H1 (cell line): ENCODE measurements around the gene LRRC4C. TPM values are rescaled to one million over a fixed set of nuclear protein-coding genes. Genes with fewer than 3 reads are reported as not detected.

ENCODE experiments used
- CTCF ChIA-PET: fragments of 300-600 bp; sonication (Branson Sonifier 250); formaldehyde crosslinking; loops from one replicate; lab custom pipeline; 2021; ENCODE audit not compliant: partially characterized antibody; lab: Charles Lee
- POLR2A ChIA-PET: fragments of 300-600 bp; sonication (Branson Sonifier 250); formaldehyde crosslinking; loops from one replicate; lab custom pipeline; 2021; ENCODE audit warnings: inconsistent platforms; ENCODE audit not compliant: partially characterized antibody; lab: Charles Lee
- DNase-seq, 2 experiments: peaks; one replicate each; pipeline versions ENCODE4 v3.0.0 to v3.0.0-alpha.2; 2010 to 2022; ENCODE audit warnings: low spot score in 2 of 2, low read depth in 1 of 2, mixed read lengths in 1 of 2
- FAIRE-seq: peaks from 2 replicates; lab custom pipeline; 2011; peaks lifted over from hg19 to GRCh38; lab: Jason Lieb, UNC
- H2AFZ ChIP-seq: 2 replicates; pipeline ENCODE4 v1.8.1; 2012; ENCODE audit warnings: low read length, inconsistent platforms
- H2AK5ac ChIP-seq: 2 replicates; pipeline ENCODE4 v1.6.1; 2013; ENCODE audit warnings: low read depth, low read length
- H2BK120ac ChIP-seq: replicated peaks from 2 replicates; pipeline ENCODE3; 2013; ENCODE audit warnings: low read depth, low read length, inconsistent platforms
- H2BK12ac ChIP-seq: 2 replicates; pipeline ENCODE4 v1.6.1; 2013; ENCODE audit warnings: low read depth, low read length
- H2BK15ac ChIP-seq: 2 replicates; pipeline ENCODE4 v1.6.1; 2013; ENCODE audit warnings: low read length
- H2BK20ac ChIP-seq: 2 replicates; pipeline ENCODE4 v1.6.1; 2013; ENCODE audit warnings: low read length
- H2BK5ac ChIP-seq: 2 replicates; pipeline ENCODE4 v1.6.1; 2013; ENCODE audit warnings: low read depth, low read length
- H3K14ac ChIP-seq: 2 replicates; pipeline ENCODE4 v1.6.1; 2013; ENCODE audit warnings: inconsistent platforms; ENCODE audit not compliant: insufficient read length
- H3K18ac ChIP-seq: 2 replicates; pipeline ENCODE4 v1.6.1; 2013; ENCODE audit warnings: low read length; ENCODE audit errors: extremely low read depth
- H3K23ac ChIP-seq: 2 replicates; pipeline ENCODE4 v1.6.1; 2013; ENCODE audit warnings: inconsistent platforms; ENCODE audit not compliant: insufficient read length
- H3K23me2 ChIP-seq: 2 replicates; pipeline ENCODE4 v1.6.1; 2013; ENCODE audit warnings: low read depth, low read length
- H3K27ac ChIP-seq: 2 replicates; pipeline ENCODE4 v1.6.1; 2011; ENCODE audit warnings: low read depth, low read length, inconsistent platforms
- H3K27me3 ChIP-seq, 4 experiments: replicated peaks in 1 of 4; 1 replicate in 1 of 4; 2 replicates in 3 of 4; pipeline versions ENCODE4 v1.6.1 to v1.8.1; 2011 to 2013; ENCODE audit warnings: low read length in 3 of 4, mild to moderate bottlenecking in 3 of 4, inconsistent platforms in 2 of 4, mixed read lengths in 2 of 4, moderate library complexity in 1 of 4; ENCODE audit not compliant: control insufficient read depth in 3 of 4, insufficient read depth in 3 of 4; ENCODE audit errors: extremely low read depth in 1 of 4
- H3K36me3 ChIP-seq, 4 experiments: 2 replicates each; pipeline versions ENCODE4 v1.6.1 to v1.8.1; 2011 to 2013; ENCODE audit warnings: mild to moderate bottlenecking in 4 of 4, low read length in 3 of 4, moderate library complexity in 2 of 4, control low read depth in 1 of 4, inconsistent platforms in 1 of 4; ENCODE audit not compliant: insufficient read depth in 4 of 4, control insufficient read depth in 2 of 4
- H3K4ac ChIP-seq: replicated peaks from 2 replicates; pipeline ENCODE3; 2013; ENCODE audit warnings: low read length, low read depth, mixed read lengths, inconsistent platforms; ENCODE audit not compliant: insufficient read length
- H3K4me1 ChIP-seq, 4 experiments: replicated peaks in 1 of 4; 1 replicate in 1 of 4; 2 replicates in 3 of 4; pipeline versions ENCODE4 v1.6.1 to v1.8.1; 2011 to 2013; ENCODE audit warnings: low read length in 3 of 4, inconsistent platforms in 2 of 4, mixed read lengths in 1 of 4; ENCODE audit not compliant: insufficient read depth in 4 of 4, control insufficient read depth in 3 of 4
- H3K4me2 ChIP-seq, 2 experiments: 2 replicates each; pipeline versions ENCODE4 v1.6.1 to v1.8.1; 2011 to 2013; ENCODE audit warnings: low read depth in 2 of 2, low read length in 2 of 2, control low read depth in 1 of 2, inconsistent platforms in 1 of 2, mild to moderate bottlenecking in 1 of 2; ENCODE audit not compliant: insufficient read depth in 1 of 2
- H3K4me3 ChIP-seq, 4 experiments: fragments of 200-600, 300-600 bp in 1 of 4; sonication (generic), shearing (Covaris generic), sonication (Bioruptor Twin) in 1 of 4; 2 replicates each; pipeline versions ENCODE4 v1.5.1 to v1.8.1; 2011 to 2016; ENCODE audit warnings: low read length in 4 of 4, low read depth in 3 of 4, control low read depth in 2 of 4, inconsistent platforms in 2 of 4, mild to moderate bottlenecking in 2 of 4, mixed read lengths in 1 of 4, moderate library complexity in 1 of 4; ENCODE audit not compliant: insufficient read depth in 2 of 4; ENCODE audit errors: extremely low read depth in 1 of 4
- H3K56ac ChIP-seq: replicated peaks from 2 replicates; pipeline ENCODE3; 2013; ENCODE audit warnings: low read depth, mild to moderate bottlenecking, mixed read lengths, low read length, inconsistent platforms; ENCODE audit not compliant: insufficient read length
- H3K79me1 ChIP-seq: 2 replicates; pipeline ENCODE4 v1.6.1; 2013; ENCODE audit warnings: low read depth, low read length, control low read depth
- H3K79me2 ChIP-seq, 2 experiments: 2 replicates each; pipeline versions ENCODE4 v1.6.1 to v1.8.1; 2012 to 2013; ENCODE audit warnings: low read length in 2 of 2, mild to moderate bottlenecking in 2 of 2, inconsistent platforms in 1 of 2; ENCODE audit not compliant: insufficient read depth in 2 of 2, control insufficient read depth in 1 of 2
- H3K9ac ChIP-seq, 4 experiments: replicated peaks in 1 of 4; 1 replicate in 1 of 4; 2 replicates in 3 of 4; pipeline versions ENCODE4 v1.6.1 to v1.8.1; 2011 to 2013; ENCODE audit warnings: low read depth in 3 of 4, low read length in 3 of 4, control low read depth in 2 of 4, mild to moderate bottlenecking in 2 of 4, moderate library complexity in 2 of 4, inconsistent platforms in 1 of 4; ENCODE audit errors: extremely low read depth in 1 of 4
- H3K9me3 ChIP-seq, 2 experiments: 2 replicates each; pipeline versions ENCODE4 v1.6.1 to v1.8.1; 2012 to 2013; ENCODE audit warnings: mild to moderate bottlenecking in 2 of 2, moderate library complexity in 2 of 2, control low read depth in 1 of 2, inconsistent platforms in 1 of 2, low read depth in 1 of 2, low read length in 1 of 2, mixed read lengths in 1 of 2; ENCODE audit not compliant: insufficient read depth in 2 of 2
- H4K20me1 ChIP-seq, 2 experiments: replicated peaks in 1 of 2; 2 replicates each; pipeline versions ENCODE3 to v1.8.1; 2011 to 2013; ENCODE audit warnings: inconsistent platforms in 2 of 2, low read length in 2 of 2, mild to moderate bottlenecking in 1 of 2; ENCODE audit not compliant: insufficient read depth in 2 of 2, control insufficient read depth in 1 of 2
- H4K5ac ChIP-seq: 2 replicates; pipeline ENCODE4 v1.6.1; 2013; ENCODE audit warnings: low read length, low read depth, mixed read lengths, inconsistent platforms; ENCODE audit not compliant: insufficient read length
- H4K8ac ChIP-seq: 2 replicates; pipeline ENCODE4 v1.8.0; 2013; ENCODE audit warnings: mild to moderate bottlenecking, moderate library complexity, low read length, inconsistent platforms; ENCODE audit not compliant: insufficient read depth; ENCODE audit errors: extremely low read depth
- H4K91ac ChIP-seq: replicated peaks from 2 replicates; pipeline ENCODE3; 2013; ENCODE audit warnings: low read length, mixed read lengths, inconsistent platforms; ENCODE audit not compliant: insufficient read length
- BRCA1 ChIP-seq: IDR thresholded peaks from 2 replicates; pipeline ENCODE4 v1.6.1; 2012; ENCODE audit warnings: low read depth, low read length, improper control_type of control experiment
- CREB1 ChIP-seq: IDR thresholded peaks from 2 replicates; pipeline ENCODE4 v1.6.1; 2012; ENCODE audit warnings: inconsistent platforms
- FOSL1 ChIP-seq: IDR thresholded peaks from 2 replicates; pipeline ENCODE4 v1.6.1; 2011; ENCODE audit warnings: mild to moderate bottlenecking, low read depth, low read length, moderate library complexity; ENCODE audit not compliant: insufficient read depth
- HDAC2 ChIP-seq, 2 experiments: fragments of 300-600 bp in 1 of 2; sonication (generic) in 1 of 2; IDR thresholded peaks; 2 replicates each; pipeline ENCODE4 v1.6.1; 2011 to 2012; ENCODE audit warnings: low read depth in 2 of 2, low read length in 2 of 2, mild to moderate bottlenecking in 2 of 2, moderate library complexity in 2 of 2, borderline replicate concordance in 1 of 2, inconsistent platforms in 1 of 2
- NANOG ChIP-seq: IDR thresholded peaks from 2 replicates; pipeline ENCODE4 v1.6.1; 2011; ENCODE audit warnings: low read length, low read depth, mild to moderate bottlenecking, inconsistent platforms; ENCODE audit not compliant: insufficient read depth, poor library complexity, severe bottlenecking
- NRF1 ChIP-seq: IDR thresholded peaks from 2 replicates; pipeline ENCODE4 v1.6.1; 2011; ENCODE audit warnings: mild to moderate bottlenecking, low read depth, low read length, improper control_type of control experiment
- POLR2AphosphoS5 ChIP-seq: IDR thresholded peaks from 2 replicates; pipeline ENCODE4 v1.6.1; 2011; ENCODE audit warnings: low read depth, low read length
- TBP ChIP-seq: IDR thresholded peaks from 2 replicates; pipeline ENCODE4 v1.6.1; 2011; ENCODE audit warnings: low read depth, low read length, improper control_type of control experiment
- YY1 ChIP-seq: IDR thresholded peaks from 2 replicates; pipeline ENCODE4 v1.6.1; 2011; ENCODE audit warnings: low read depth, mild to moderate bottlenecking, low read length
- WGBS, 2 experiments: shearing (Covaris generic) in 1 of 2; methylation state at CpG; one replicate each; pipeline versions ENCODE4 v1.1.6 to v1.1.7; 2013 to 2015; ENCODE audit warnings: low lambda C conversion rate in 2 of 2, mixed read lengths in 2 of 2, inconsistent platforms in 1 of 2, low coverage in 1 of 2, missing lambda C conversion rate in 1 of 2; ENCODE audit not compliant: insufficient replicate concordance in 2 of 2, insufficient coverage in 1 of 2, insufficient read length in 1 of 2; ENCODE audit errors: extremely low coverage in 1 of 2, missing lambda C conversion rate in 1 of 2; 5-methylcytosine and 5-hydroxymethylcytosine counted together
- polyA plus RNA-seq, 7 experiments: library from polyadenylated mRNA; depleted of rRNA in 3 of 7; stranded (reverse) in 5 of 7; unstranded in 2 of 7; fragments of >200 nt in 5 of 7; fragments of 200-250 nt in 2 of 7; gene quantifications; 1 replicate in 5 of 7; 2 replicates in 1 of 7; 4 replicates in 1 of 7; pipeline versions ENCODE4 v1.2.1 to v1.2.3, GENCODE V29; 2011 to 2013; ENCODE audit warnings: missing spikeins in 2 of 7, mixed read lengths in 2 of 7
- total RNA-seq: library from RNA; stranded (reverse); fragmentation: NEBNext Ultra II Directional; extraction: Animal tissue kit (Norgen Biotek cat#: 25700); gene quantifications from 2 replicates; pipeline ENCODE4 v1.2.1, GENCODE V29; 2021
- TF ChIP-seq, protein P1 (sequence below), 3 experiments: IDR thresholded peaks; 1 replicate in 2 of 3; 2 replicates in 1 of 3; pipeline versions ENCODE4 v1.5.1 to v1.6.1; 2011; ENCODE audit warnings: low read length in 3 of 3, mild to moderate bottlenecking in 3 of 3, inconsistent platforms in 2 of 3, low read depth in 1 of 3, moderate library complexity in 1 of 3; ENCODE audit not compliant: insufficient read depth in 1 of 3; ENCODE audit errors: control extremely low read depth in 1 of 3

Gene LRRC4C
- total and polyA plus RNA-seq, 2 of the 8 experiments (the other 6 are each of a cell fraction or from before 2014, with no cell fraction given) = 0.23 to 2.2 TPM

DNA sequence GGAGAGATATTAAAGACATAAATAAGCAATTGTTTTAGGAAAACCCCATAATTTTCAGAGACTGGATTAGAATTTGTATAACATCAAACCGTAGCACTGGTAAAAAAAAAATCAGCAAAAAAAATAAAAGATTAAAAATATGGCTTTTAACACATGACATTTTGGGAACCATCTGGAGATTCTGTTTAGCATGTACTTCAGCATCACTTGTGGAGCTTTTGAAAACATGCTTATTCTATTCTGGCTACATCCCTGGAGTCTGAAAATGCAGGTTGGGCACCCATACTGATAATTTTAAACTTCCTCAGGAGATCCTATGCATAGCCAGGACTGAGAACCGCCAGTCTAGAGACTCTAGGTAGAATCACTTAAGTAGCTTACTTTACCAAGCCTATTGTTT, 1190.9 kb downstream of the LRRC4C start:
- no peaks in the 10 kb centered on the region for H4K20me1 ChIP-seq
- H4K8ac ChIP-seq = no peak overlapping the region
- WGBS, 2 experiments = 86% methylated on average over 2 of the region's 2 CpGs; no CpG with 5 or more reads in 1 of the 2 experiments
- H3K4me3 ChIP-seq = no peak overlapping the region
- no peak overlapping the region for H4K91ac ChIP-seq
- H2AFZ ChIP-seq = no peak overlapping the region
- no peak overlapping the region for H3K23ac ChIP-seq
- H3K79me1 ChIP-seq = no peaks in the 10 kb centered on the region
- no peak overlapping the region for H3K4me2 ChIP-seq
- H2BK20ac ChIP-seq = no peak overlapping the region
- H3K27me3 ChIP-seq = no peaks in the 10 kb centered on the region
- ChIA-PET POLR2A (no interaction called here), CTCF (no interaction called here)
- no peak overlapping the region for H2BK12ac ChIP-seq
- no peak overlapping the region for H3K18ac ChIP-seq
- no peaks in the 10 kb centered on the region for H3K23me2 ChIP-seq
- no peak overlapping the region for H2AK5ac ChIP-seq
- H3K79me2 ChIP-seq = no peaks in the 10 kb centered on the region
- H3K4me1 ChIP-seq = no peaks in the 10 kb centered on the region
- no peak overlapping the region for H2BK5ac ChIP-seq
- H3K14ac ChIP-seq = no peak overlapping the region
- no peak overlapping the region for H2BK15ac ChIP-seq
- no peak for DNase-seq
- no peak overlapping the region for H3K9ac ChIP-seq
- TF ChIP-seq HDAC2 (IDR thresholded peaks at IDR 0.05; ENCODE audit: borderline replicate concordance in 1 of 2, low read depth in 2 of 2, low read length in 2 of 2) (no peak), CREB1 (no peak), POLR2AphosphoS5 (no peak), TBP (no peak), NRF1 (no peak), NANOG (no peak), BRCA1 (no peak), FOSL1 (no peak), YY1 (no peak)
- TF ChIP-seq, protein P1, sequence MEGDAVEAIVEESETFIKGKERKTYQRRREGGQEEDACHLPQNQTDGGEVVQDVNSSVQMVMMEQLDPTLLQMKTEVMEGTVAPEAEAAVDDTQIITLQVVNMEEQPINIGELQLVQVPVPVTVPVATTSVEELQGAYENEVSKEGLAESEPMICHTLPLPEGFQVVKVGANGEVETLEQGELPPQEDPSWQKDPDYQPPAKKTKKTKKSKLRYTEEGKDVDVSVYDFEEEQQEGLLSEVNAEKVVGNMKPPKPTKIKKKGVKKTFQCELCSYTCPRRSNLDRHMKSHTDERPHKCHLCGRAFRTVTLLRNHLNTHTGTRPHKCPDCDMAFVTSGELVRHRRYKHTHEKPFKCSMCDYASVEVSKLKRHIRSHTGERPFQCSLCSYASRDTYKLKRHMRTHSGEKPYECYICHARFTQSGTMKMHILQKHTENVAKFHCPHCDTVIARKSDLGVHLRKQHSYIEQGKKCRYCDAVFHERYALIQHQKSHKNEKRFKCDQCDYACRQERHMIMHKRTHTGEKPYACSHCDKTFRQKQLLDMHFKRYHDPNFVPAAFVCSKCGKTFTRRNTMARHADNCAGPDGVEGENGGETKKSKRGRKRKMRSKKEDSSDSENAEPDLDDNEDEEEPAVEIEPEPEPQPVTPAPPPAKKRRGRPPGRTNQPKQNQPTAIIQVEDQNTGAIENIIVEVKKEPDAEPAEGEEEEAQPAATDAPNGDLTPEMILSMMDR (IDR thresholded peaks at IDR 0.05; ENCODE audit: control extremely low read depth in 1 of 3, insufficient read depth in 1 of 3, low read depth in 1 of 3, low read length in 3 of 3) = no peak
- H4K5ac ChIP-seq = no peak overlapping the region
- H3K9me3 ChIP-seq = no peaks in the 10 kb centered on the region
- no peak overlapping the region for H3K4ac ChIP-seq
- H3K56ac ChIP-seq = no peak overlapping the region
- H3K27ac ChIP-seq = no peak overlapping the region
- H3K36me3 ChIP-seq = no peaks in the 10 kb centered on the region
- no peak for FAIRE-seq
- no peak overlapping the region for H2BK120ac ChIP-seq
